ENCODE measurements around the gene C1orf105. TPM values are rescaled to one million over a fixed set of nuclear protein-coding genes. Genes with fewer than 3 reads are reported as not detected.

The C1orf105 gene
- total and polyA plus RNA-seq, 2 of the 8 experiments (the other 6 are each of a cell fraction or from before 2014, with no cell fraction given): not detected

- TF ChIP-seq CTBP2 (IDR thresholded peaks at IDR 0.05; ENCODE audit: borderline replicate concordance, insufficient read depth, insufficient read length, low read length): no peak
- TF ChIP-seq CTCF (IDR thresholded peaks at IDR 0.05; ENCODE audit: control extremely low read depth in 1 of 3, insufficient read depth in 1 of 3, low read depth in 1 of 3, low read length in 3 of 3): no peak
- TF ChIP-seq JUN (IDR thresholded peaks at IDR 0.05; ENCODE audit: low read depth, low read length): no peak
- no peak for TF ChIP-seq GABPA (IDR thresholded peaks at IDR 0.05; ENCODE audit: borderline replicate concordance, insufficient read depth, low read length)
- TF ChIP-seq EP300 (IDR thresholded peaks at IDR 0.05; ENCODE audit: borderline replicate concordance in 1 of 2, low read depth in 2 of 2, low read length in 2 of 2): no peak
Measured at GRCh38 chr1:172431204-172431603, 10.7 kb downstream of the C1orf105 start (continued).
